Activated CD4-positive, alpha-beta T cell treated with anti-CD3 and anti-CD28 coated beads, Interleukin-2, amount 50 U/mL, for 16 hours (primary cell): ENCODE data around the gene LRCH1.
"Not testable (repeated sequence)": the region's sequence is repeated elsewhere in the genome, so short reads cannot be mapped to it uniquely, and the experiment has no call there.

Experiments
- DNase-seq: peaks from one replicate; pipeline ENCODE4 v3.0.0-alpha.2; 2020

LRCH1 gene

DNA sequence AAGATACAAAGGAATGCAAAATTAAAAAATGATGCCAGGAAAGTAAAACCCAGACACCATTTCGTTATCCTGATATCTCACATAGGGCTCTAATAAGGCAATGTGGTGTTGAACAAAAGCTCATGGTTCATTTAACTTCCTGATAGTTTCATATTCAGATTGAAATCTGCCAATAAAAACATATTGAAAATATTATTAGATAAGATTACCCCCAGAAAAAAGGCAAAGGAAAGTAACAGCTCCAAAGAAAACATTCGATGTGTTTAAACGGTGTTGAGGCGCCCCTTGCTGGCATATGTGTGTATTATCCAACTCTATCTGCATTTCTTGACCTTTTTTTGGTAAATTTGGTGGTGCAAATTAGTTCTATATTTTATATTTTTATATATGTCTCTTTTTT lies 168.1 kb downstream of the LRCH1 start:
- DNase-seq: peak; percentile 37

DNA sequence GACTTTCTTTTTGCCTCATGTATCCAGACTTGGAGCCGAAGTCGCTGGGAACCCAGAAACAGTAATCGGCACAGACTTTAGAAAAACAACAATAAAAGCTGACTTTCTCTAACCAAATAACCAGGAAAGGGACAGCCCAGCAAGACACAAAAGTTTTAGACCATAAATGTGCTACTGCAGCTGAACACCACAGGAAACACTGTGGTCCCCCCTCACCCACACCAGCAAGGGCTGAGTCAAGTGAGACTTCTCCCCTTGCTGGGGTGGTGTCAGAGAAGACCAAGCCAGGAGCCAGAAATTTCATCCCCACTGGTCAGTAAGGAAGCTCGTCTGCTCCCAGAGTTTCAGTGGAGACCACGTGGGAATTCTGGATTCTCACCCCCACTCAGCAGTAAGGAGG lies 173.4 kb downstream of the LRCH1 start:
- DNase-seq: no peak

DNA sequence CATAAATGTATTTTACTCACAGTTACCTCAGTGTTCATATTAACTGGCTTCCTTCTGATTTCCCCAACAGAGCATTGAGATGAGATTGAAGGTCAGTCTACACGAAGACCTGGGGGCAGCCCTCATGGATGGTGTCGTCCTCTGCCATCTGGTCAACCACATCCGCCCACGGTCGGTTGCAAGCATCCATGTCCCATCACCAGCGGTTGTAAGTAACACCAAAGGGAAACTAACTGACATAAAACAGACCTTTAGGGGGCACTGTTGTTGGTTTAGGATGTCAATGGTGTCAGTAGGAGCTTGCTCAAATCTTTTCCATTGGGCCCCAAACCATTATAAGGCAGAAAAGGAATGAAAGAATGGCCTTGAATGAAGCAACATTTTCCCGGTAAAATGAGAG lies 175.8 kb downstream of the LRCH1 start:
- peak; percentile 36 for DNase-seq

DNA sequence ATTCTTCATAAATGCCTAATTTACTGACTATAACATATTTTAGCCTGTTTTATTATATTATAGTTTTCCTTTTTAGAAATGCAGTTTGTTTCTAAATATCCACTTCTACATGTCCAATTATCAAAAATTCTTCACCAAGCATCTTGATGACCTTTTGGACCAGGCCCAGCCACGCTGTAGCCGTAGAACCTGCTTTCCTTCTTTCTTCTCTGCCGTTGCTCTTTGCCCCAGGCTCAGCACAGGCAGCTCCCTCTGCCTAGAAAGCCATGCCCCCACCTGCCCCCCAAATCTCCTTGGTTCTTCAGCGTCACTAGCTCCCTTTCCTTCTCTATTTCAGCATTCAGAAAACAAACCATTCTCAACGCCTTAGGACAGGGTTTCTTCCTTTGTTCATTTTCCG lies 178.6 kb downstream of the LRCH1 start:
- no peak for DNase-seq

DNA sequence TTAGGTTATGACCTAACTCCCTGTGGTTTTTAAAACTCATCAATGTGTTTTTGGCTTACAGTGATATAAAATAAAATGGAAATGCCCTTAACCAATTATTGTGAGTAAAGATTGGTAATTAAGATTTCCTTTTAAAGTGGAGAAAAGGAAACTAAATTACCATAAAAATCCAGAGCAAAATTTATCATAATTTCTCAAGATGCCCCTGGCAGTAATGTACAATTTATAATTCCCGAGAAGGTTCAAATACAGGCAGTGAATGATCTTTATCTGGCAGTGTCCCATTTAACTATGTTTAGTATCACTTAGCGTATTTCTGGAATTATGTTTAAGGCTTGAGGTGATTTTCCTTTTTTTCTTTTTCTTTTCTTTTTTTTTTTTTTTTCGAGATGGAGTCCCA lies 182.5 kb downstream of the LRCH1 start:
- no peak for DNase-seq

DNA sequence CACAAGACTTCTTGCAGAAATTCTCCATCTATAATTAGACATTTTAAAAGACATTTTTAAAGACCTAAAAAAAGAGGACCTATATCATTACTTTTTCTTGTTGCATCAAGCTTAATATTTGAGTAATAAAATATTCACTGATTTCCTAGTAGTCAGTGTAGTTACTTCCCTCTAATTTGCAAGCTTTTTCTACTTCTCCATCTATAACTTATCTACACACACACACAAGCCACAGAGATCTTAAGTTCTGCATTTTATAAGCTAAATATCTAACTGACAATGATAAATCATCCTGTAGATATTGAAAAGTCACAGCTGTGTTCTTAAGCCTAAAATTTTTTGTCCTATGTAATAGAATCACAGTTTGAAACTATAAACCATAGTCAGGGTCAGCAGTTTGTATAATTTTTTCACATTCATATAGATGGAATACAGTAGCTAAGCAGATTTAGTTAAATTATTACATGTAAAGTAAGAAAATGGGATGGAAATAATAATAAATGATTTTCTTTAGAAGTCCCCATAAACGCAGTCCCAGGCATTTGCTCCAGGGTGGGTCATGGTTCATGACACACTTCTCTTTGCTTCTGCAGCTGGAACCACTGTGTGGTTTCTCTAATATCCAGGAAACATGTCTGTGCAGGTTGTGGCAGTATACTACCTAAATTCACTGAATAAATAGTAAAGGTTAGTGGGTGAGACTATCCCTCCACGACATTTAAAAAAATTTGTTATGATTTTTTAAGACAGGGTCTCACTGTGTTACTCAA lies 183.8 kb downstream of the LRCH1 start:
- DNase-seq: no peak

DNA sequence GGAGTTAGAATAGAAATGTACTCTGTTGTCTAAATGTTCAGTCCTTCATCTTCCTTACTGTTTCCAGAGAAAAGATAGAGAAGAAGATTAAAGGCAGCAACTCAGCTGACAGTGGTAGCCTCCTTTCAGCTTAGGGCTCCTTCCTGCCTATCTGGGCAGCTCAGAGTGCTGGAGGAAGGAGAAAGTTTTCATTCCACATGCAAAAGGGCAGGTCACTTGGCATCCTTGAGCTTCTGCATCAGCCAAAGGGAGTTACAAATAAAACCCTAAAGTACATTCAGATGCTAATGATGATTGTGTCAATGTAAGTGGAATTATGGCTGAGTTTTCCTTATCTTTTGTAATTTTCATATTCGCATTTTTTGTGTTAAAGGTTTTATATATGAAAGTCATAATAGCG lies 185.1 kb downstream of the LRCH1 start:
- DNase-seq: no peak

DNA sequence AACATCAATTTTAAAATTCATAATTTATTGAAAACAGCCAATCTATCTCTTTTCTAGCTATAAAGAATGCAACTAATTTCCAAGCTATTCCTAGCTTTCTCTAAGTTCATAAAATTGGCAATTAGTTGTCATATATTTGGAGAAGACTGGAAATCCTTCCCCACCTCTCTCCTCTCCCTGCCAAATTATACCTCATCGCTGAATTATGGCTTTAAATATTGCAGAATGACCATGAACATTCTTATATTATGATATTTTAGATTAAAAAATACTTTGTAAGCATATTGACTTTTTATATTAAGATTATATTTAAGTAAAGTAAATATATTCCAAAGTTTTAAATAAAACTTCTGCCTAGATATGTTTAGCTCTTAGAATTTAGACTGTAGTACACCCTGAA lies 185.8 kb downstream of the LRCH1 start:
- no peak for DNase-seq

DNA sequence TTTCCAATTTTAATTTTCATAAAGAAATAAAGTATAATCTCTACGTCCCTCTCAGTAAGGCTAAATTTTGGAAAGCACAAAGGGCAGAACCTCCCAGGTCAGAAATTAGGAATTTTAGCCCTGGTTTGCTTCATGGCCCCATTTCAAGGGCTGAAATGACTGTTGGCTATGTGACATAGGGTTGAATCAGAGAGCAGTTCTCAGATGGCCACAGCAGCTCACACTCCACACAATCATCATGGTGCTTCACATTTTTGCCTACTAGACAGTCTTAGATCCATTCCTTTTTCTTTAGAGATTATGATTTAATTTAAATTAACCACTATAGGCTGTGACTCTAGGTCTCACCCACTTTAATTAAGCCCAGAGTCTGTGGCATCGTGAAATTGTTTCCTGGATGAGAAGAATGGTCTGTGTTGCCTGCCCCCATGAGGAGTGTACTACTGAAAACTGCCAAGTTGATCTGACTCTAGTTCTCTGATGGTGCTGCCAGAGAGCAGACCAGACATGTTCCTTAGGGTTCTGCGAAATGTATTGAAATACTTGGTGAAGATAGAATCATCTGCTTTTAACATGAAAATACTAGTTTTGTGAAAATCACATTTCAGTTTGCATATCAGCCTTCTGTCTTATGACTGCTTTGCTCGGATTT lies 186.6 kb downstream of the LRCH1 start:
- no peak for DNase-seq

DNA sequence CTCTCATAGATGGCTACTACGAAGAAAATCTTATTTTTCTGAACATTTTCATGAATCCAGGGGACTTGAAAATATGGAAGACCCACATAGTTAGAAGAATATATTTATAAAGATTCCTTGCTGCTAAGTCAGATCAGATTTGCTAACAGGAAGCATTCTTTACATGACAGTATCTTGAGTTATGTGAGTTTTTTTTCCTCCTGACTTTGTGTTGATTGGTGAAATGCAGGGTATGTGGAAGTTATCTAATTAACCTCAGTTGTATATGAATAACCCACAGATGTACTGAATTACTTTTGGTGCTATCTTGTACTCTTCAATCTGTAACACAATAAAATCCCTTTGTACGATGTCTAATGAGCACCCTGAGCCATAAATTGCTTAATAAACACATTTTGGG lies 190.2 kb downstream of the LRCH1 start:
- no peak for DNase-seq

DNA sequence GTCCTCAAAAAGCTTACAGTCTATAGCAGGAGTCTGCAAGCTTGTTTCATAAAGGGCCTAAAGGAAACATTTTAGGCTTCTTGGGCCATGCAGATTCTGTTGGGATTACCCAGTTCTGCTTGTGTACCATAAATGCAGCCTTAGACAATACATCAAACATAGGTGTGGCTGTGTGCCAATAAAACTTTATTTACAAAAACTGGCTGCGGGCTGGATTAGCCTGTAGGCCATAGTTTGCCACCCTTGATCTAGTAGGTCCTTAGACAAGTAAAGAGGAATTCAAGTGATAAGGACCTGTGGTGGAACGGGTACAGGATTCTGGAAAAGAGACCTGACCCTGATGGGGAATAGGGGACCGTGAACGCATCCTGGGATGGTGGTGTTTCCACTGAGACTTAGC lies 192.1 kb downstream of the LRCH1 start:
- DNase-seq: no peak

DNA sequence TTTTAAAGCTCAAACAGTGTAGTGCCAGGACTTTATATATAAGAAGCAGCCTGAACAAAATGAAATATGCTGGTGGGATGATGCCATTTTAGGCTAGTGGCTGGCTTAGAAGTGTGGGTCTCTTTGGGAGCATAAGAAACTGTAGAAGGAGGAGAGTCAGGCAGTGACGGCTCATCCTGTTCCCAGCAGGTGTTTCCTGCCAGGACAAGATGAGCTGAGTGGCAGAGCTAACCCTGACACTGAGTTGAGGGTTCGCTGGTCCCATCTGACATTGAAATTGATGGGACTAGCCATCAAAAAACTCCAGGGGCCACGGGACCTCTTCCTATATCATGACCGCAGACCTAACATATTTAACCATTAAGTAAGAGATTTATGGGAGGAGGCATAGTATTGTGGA lies 192.7 kb downstream of the LRCH1 start:
- no peak for DNase-seq

DNA sequence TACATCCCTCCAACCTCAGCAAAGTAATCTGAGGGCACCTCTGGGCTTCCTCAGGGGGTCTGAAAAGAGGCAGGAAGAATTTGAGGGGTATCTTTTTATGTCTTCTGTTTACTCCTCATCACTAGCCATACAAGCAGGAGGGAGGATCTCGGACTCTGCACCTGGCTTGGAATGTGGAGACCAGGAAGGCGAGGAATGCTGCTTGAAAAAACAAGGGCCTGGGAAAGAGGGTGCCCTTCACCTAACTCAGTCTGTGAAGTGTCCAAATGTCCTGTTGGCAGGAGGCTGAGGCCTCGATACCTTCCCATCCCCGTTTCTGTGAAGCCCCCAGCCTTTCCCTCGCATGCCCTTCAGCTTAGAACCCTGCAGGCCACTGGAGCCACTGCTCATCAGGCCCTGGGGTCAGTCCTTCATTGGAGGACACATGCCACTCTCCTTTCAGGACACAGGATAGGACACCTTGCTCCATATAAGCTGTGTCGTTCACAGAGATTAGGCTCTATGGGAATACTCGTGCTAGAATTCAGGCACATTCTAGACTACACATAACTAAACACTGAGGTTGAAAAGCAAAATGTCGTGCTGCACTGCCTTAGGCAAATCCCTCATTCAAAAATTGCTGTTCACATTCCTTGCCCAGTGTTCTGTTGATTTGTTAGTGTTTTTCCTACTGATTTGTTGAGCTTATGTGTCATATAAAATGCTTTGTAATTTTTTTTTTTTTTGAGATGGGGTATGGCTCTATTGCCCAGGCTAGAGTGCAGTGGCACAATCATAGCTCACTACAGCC lies 194.3 kb downstream of the LRCH1 start:
- DNase-seq: no peak

DNA sequence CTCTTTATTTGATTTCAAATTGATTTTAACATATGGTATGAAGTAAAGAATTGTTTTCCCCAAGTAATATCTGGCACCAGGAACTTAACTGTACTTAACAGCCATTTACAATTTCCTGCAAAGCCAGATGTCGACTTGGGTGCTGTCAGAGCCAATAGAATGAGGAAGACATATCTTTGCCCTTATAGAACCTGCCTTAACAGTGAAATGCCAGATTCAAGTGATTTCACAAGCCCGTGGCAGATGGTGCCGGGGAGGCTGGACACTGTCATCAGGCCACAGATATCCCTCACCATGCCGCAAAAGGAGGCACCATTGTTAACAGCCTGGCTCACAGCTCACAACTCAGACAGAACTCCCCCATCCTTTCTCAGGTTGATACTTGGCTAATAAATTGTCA lies 195.3 kb downstream of the LRCH1 start:
- DNase-seq: no peak

DNA sequence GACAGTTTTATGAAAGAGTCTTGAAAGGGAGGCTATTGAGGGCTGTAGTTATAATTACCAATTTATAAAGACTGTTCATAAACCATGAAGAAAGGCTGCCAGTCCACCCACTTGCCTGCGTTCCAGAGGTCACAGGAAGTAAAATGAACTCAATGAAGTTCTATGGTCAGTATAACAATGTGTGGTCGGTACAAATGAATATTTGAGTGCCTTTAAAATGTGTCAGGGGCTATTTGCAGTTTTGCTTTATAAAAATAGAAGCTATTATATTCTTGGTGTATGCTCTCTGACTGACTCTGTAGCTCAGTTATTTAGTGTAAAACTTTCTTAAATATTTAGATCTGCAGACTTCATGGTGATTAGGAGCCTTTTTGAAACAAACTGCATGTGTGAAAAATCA lies 197.0 kb downstream of the LRCH1 start:
- no peak for DNase-seq

DNA sequence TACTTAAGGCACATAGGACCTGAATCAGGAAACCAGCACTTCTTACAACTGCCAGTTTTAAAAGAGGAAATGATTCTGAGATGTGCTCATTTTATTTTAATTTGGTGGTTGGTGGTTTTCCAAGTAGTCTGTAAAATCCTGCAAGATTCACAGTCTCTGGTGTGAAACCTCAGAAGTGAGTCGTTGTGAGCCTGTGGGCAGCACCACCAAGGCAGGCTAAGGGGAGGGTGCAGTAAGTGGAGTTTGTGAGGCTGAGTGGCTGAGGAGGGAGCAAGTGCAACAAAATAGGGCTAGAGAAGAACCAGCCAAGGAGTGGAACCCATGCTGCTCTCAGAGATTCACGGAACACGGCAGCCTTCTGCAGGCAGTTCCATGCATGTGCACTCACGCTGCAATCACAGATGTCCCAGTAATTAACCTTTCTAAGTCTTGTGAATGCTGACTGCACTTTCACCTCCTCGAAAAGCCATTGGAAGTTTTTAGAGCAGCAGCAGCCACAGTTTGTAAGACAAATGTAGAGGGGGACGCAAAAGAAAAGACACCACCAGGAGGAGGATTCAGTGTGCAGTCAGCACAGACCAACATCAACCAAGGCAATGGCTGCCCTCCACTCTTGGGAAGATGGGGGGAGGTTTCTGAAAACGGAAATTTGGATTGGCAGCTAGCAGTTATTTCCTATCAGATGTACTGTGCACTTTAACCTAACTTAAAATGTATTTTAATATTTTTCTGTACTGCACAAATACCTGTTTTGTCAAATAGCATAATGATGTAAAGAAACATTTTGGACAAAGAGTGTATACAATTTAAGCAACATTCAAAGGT lies 199.1 kb downstream of the LRCH1 start:
- peak; percentile 87 for DNase-seq

DNA sequence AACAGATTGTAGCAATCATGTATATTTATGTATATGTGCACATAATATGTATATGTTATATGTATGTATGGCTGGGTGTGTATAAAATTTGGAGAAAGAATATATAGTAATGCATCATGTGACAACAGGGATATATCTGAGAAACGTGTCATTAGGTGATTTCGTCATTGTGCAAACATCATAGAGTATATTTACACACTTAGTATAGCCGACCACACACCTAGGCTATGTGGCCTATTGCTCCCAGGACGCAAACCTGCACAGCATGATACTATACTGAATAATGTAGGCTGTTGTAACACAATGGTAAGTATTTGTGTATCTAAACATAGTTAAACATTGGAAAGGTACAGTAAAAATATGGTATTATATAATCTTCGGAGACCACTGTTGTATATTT lies 200.2 kb downstream of the LRCH1 start:
- no peak for DNase-seq

DNA sequence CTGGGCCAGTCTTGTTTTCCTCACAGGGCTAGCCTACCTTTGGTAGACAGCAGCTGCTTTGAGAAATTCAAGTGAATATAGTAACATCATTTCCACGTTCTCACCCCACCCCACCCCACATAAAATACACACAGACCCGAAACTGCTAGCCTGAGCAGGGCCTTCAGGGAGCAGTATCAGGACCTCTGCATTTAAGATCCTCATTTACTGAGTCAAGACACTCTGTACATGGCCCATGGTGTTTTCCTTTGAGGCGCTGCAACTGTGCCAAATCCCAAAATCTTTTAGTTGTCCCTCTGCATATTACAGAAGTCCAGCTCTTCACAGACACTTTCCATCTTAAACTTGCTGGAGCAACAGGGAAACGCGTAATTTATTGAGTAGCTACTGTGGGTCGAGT lies 200.9 kb downstream of the LRCH1 start:
- no peak for DNase-seq

DNA sequence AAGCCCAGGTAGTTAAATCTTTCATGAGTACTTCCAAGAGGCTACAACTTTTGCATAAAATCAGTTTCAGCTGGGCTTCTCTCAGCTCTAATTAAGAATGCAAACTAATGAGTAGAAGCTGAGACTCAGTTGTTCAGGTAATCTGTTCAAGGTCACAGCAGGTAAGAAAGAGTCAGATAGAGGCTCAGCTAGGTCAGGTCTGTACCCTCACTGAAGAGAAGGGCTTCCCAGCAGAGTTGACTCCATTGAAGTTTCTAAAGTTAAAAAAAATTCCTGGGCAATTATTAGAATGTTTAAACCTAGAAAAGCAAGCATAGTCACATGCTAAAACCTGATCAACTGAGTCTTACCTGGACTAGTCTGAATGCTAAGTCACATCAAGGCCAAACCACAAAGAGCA lies 201.8 kb downstream of the LRCH1 start:
- DNase-seq: no peak

DNA sequence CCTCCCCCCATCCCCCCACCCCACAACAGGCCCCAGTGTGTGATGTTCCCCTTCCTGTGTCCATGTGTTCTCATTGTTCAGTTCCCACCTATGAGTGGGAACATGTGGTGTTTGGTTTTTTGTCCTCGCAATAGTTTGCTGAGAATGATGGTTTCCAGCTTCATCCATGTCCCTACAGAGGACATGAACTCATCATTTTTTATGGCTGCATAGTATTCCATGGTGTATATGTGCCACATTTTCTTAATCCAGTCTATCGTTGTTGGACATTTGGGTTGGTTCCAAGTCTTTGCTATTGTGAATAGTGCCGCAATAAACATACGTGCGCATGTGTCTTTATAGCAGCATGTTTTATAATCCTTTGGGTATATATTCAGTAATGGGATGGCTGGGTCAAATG lies 202.5 kb downstream of the LRCH1 start:
- not testable (repeated sequence) for DNase-seq

DNA sequence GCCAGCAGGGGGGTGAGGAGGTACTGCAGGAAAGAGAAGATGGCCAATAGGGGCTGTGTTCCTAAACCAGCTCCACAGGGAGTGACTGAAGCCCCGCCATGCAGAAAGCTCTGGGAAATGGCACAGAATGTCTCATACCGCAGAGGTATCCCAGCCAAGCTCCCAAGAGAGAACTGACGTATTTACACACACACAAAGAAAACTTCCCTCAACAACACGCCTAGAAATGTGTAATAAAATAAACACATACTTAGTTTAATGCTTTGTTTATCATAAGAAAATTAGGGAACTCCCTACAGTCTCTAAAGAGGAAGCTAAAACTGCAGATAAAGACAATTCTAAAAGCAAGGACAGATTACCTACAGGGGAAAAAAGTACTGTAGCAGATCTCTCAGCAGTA lies 204.0 kb downstream of the LRCH1 start:
- no peak for DNase-seq

DNA sequence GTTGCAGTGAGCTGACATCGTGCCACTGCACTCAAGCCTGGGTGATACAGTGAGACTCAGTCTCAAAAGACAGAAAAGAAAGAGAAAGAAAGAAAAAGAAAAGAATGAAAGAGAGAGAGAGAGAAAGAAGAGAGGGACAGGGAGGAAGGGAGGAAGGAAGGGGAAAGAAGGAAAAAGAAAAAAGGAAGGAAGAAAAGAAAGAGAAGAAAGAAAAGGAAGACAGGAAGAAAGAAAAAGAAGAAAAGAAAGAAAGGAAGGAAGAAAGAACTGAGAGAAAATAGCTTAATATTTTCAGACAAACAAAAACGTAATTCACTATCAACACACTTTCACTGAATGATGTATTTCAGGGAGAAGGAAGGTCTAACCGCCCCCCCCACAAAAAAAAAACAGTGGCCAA lies 204.7 kb downstream of the LRCH1 start:
- no peak for DNase-seq

DNA sequence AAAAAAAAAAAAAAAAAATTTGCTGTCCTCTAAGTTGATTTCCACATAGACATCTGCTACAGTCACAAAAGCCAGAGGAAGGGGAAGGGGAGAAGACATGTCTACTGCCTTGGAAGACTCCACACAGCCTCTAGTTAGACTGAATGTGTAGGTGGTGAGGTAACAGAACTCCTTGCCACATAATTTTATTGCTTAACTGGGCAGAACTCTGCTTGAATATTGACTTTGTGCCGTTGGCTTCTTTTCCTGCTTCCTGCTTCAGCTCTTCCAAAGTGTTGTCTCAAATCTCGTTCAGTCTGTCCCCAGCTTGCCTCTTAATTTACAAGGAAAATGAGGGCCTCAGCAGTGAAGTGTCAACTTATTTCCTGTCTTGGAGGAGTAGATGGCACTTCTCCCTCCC lies 206.9 kb downstream of the LRCH1 start:
- DNase-seq: no peak
